Measurements from ENCODE around the gene KRT16. TPM values are rescaled to one million over a fixed set of nuclear protein-coding genes. Genes with fewer than 3 reads are reported as not detected.
"Not testable (repeated sequence)": the region's sequence is repeated elsewhere in the genome, so short reads cannot be mapped to it uniquely, and the experiment has no call there.

Gene KRT16
- total RNA-seq, 1 donor = 2.0 TPM

DNA sequence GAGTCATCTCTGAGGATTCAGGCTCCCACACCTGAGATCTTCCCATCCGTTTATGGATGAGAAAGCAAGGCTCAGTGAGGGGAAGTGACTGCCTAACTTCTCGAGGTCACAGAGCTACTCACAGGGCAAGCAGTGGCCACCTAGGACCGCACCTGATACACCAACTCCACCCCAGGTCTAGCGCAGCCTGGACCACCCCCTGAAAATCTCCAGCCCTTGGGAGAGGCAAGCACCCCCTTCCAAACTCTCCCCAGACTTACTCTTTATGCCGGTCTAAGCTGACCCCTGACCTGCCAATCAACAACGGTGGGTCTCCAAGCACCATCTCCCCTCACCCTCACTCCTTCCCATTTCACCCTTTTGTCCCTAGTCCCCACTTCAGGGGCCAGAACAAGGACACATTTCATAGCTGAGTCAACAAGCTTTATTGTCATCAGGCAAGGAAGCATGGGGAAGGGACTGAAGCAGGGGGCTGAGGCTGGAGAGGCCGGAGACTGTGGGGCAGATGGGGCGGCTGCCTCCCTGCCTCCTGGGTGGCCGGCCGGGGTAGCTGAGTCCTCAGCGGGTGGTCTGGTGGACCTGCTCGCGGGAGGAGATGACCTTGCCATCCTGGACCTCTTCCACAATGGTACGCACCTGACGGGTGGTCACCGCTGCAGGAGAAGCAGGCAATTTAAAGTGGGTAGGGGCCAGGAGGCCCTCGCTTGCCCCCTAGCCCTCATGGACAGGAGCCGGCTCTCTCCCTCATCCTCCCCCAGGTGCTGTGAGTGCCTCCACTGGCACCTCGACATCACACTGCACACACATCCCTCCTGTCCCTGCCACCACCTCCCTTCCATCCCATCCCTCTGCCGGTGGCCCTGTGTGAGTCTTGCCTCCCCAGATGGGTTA, 6.7 kb upstream of the KRT16 start:
- DNase-seq (ENCODE audit: low read depth) = no peak
- no peak overlapping the region for H3K4me3 ChIP-seq (ENCODE audit: low read depth, low read length)
- TF ChIP-seq, protein P1, sequence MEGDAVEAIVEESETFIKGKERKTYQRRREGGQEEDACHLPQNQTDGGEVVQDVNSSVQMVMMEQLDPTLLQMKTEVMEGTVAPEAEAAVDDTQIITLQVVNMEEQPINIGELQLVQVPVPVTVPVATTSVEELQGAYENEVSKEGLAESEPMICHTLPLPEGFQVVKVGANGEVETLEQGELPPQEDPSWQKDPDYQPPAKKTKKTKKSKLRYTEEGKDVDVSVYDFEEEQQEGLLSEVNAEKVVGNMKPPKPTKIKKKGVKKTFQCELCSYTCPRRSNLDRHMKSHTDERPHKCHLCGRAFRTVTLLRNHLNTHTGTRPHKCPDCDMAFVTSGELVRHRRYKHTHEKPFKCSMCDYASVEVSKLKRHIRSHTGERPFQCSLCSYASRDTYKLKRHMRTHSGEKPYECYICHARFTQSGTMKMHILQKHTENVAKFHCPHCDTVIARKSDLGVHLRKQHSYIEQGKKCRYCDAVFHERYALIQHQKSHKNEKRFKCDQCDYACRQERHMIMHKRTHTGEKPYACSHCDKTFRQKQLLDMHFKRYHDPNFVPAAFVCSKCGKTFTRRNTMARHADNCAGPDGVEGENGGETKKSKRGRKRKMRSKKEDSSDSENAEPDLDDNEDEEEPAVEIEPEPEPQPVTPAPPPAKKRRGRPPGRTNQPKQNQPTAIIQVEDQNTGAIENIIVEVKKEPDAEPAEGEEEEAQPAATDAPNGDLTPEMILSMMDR (IDR thresholded peaks at IDR 0.05; ENCODE audit: insufficient read depth, low read length) = no peak

DNA sequence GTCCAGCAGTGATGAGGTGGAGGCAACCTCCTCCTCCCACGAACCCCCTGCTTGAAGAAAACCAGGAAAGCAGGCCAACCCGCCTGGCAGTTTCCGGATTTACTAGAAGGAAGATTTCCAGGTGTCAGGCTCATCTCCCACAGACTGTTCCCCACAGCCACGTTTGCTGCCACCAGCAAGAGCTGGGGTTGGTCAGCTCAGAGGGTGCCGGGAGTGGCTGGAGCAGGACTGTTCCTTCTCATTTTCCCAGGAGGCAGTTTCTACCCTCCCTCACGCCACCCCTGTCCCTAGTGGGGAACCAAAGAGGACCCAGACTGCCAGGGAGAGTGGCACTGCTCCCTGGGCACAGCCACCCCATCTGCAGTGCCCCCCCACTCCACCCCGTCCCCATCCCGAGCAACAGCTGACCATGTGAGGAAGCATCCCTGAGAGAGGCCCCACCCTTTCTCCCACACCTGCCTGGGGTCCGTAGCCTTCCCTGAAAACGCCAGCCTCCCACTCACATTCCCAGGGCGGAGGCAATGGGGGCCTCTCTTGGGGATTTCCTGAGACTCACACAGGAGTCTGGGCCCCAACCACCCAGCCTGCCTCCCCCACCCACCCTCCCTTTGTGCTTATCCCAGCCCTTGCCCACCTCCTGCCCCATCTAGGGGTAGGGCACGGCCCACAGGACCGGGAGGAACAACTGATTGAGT, 5.9 kb upstream of the KRT16 start:
- TF ChIP-seq, protein P1 (IDR thresholded peaks at IDR 0.05; ENCODE audit: insufficient read depth, low read length) = no peak
- H3K4me3 ChIP-seq (ENCODE audit: low read depth, low read length) = no peak overlapping the region
- DNase-seq (ENCODE audit: low read depth) = no peak

DNA sequence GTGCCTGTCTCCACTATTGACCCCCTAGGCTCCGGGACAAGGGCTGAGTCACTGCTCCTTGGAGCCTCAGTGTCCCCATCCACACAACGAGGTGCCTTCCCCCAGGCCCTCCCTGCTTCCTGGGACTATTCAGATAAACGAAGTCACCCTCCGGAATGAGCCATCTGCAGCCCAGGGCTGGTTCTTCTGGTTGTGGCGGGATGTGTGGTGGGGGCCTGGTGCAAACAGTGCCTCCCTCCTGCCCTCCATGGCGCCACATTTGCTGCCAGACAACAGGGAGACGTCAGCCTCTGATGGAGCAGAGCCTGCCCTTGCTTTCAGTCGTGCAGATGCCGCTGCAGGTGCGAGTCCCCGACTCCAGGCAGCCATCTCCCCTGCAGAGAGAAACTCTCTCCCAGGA, 5.1 kb upstream of the KRT16 start:
- no peak for DNase-seq (ENCODE audit: low read depth)
- TF ChIP-seq, protein P1 (IDR thresholded peaks at IDR 0.05; ENCODE audit: insufficient read depth, low read length) = no peak
- no peak overlapping the region for H3K4me3 ChIP-seq (ENCODE audit: low read depth, low read length)

DNA sequence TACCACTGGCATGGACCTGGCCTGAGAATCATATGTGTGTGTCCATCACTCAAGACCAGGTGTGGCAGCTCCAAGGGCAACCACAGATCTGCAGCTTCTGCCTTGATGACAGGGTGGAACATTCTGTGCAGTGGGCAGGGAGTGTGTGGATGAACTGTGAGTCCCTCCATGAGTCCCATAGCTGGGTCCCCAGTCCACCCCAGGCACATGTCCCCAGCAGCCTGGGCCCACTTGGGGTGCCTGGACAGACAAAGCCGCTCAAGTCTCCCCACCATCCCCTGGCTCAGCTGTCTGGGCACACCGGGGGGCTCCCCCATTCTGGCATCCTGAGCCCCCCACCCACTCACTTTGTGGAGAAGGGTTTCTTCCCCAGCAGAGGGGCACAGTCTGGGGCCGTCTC, 4.6 kb upstream of the KRT16 start:
- no peak for DNase-seq (ENCODE audit: low read depth)
- TF ChIP-seq, protein P1 (IDR thresholded peaks at IDR 0.05; ENCODE audit: insufficient read depth, low read length) = no peak
- H3K4me3 ChIP-seq (ENCODE audit: low read depth, low read length) = no peak overlapping the region

DNA sequence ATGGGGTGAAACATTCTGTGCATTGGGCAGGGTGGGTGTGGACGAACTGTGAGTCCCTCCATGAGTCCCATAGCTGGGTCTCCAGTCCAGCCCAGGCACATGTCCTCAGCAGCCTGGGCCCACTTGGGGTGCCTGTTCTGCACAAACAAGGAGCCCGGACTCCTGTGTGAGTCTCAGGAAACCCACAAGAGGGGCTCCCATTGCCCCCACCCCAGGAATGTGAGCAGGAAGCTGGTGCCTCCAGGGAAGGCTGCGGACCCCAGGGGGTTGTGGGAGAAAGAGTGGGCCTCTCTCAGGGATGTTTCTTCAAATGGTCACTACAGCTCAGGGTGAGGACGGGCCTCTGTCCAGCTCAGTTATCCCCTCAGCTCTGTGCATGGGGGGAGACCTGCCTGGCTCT, 3.9 kb upstream of the KRT16 start:
- DNase-seq (ENCODE audit: low read depth); H3K4me3 ChIP-seq (ENCODE audit: low read depth, low read length): not testable (repeated sequence)

DNA sequence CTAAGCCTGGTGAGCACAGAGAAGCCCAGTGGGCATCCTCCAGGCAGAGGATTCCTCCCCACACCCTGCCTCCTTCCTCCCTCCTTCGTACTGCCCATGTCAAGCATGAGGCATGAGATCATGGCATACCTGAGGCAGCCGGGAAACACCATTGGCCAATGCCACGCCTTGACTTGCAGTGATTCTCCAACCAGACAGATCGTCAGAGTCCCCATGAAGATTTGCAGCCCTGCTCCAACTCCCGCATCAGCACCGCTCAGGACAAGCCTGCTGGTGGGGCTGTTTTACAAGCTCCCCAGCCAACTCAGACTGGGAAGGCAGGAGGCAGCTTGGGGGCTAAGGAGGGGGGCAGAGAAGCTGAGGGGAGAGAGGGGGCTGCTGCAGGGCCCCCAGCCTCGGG, 2.9 kb upstream of the KRT16 start:
- no peak for DNase-seq (ENCODE audit: low read depth)
- TF ChIP-seq, protein P1 (IDR thresholded peaks at IDR 0.05; ENCODE audit: insufficient read depth, low read length) = no peak

DNA sequence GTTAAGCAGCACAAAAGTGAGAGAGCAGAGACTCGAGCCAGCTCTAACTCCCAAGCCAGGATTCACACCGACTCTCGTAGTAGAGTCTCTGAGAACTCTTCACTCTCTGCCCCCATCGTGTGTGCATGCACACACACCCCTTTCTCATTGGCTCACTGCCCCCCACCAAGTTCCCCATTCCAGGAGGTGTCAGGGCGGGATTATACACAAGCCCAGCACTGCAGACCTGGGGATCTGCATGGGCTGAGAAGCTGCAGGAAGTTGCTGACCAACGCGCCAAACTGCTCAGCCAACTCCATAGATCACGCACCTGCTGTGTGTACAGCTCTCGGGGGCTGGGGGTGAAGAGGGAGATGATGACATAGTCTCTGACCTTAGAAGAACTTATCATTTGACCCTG, 2.2 kb upstream of the KRT16 start:
- not testable (repeated sequence) for H3K4me3 ChIP-seq (ENCODE audit: low read depth, low read length); DNase-seq (ENCODE audit: low read depth)

More for the DNA sequence above, 2.9 kb upstream of the KRT16 start:
- no peak overlapping the region for H3K4me3 ChIP-seq (ENCODE audit: low read depth, low read length)
